Measurements from ENCODE around the gene ADAP2. TPM values are rescaled to one million over a fixed set of nuclear protein-coding genes. Genes with fewer than 3 reads are reported as not detected.
"Not testable (repeated sequence)": the region's sequence is repeated elsewhere in the genome, so short reads cannot be mapped to it uniquely, and the experiment has no call there.

The ADAP2 gene
- total RNA-seq, 1 donor from 2014 or later: 0.36 TPM

DNA sequence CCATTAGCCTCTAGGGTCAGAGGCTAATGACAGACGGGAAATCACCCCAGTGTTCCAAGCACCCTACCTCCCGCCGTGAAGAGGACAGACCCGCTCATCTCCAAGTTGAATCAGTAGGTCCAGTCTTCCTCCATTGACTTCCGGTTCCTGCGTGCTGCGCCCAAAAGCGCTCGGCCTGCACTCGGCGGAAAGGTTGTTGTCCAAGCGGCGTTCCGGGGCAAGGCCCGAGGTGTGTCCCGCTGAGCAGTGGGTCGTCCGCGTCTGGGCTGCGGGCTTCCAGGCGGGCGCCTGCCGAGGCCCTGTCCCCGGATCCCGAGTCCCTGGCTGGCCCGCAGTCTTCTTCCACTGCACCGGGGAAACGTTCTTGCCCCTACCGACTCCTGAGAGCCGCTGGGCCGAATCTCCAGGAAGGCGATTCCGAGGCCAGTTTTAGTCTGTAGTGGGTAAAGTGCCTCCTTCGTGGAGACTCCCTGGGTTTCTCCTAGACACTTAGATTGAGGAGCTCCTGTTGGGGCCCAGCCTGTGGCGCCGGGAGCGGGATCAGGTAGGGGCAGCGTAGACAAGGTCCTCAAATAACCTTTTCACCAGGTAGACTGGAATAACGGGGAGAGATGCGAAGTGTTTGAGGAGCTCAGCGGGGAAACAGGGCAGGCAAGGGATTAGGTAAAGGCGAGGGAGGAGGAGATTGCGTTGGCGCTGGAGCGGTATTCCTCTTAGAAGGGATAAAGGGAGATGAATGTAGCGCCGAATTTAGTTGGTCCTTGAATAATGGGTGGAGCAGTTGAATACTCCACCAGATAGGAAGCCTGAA lies 15.4 kb upstream of the ADAP2 start, which contains the start of gene TEFM:
TEFM (minus strand) TSS at position 138 of the 811 bp plus-strand sequence; CDS start at position 98, 40 bp downstream.
- peak; percentile 71 to 93 for DNase-seq (ENCODE audit: low spot score in 2 of 2, unreplicated experiment in 2 of 2)
- Mint-ChIP-seq H3K4me1 (peaks cover 11% of the 10 kb centered on the region), H3K4me3 (peak within 1 kb of the TSS; percentile 93), H3K27me3 (ENCODE audit: low read depth) (no peaks in the 10 kb centered on the region), H3K9me3 (no peaks in the 10 kb centered on the region), H3K36me3 (peaks cover 9% of the 10 kb centered on the region), H3K27ac (peak within 1 kb of the TSS; percentile 98)
- TF ChIP-seq, protein P1, sequence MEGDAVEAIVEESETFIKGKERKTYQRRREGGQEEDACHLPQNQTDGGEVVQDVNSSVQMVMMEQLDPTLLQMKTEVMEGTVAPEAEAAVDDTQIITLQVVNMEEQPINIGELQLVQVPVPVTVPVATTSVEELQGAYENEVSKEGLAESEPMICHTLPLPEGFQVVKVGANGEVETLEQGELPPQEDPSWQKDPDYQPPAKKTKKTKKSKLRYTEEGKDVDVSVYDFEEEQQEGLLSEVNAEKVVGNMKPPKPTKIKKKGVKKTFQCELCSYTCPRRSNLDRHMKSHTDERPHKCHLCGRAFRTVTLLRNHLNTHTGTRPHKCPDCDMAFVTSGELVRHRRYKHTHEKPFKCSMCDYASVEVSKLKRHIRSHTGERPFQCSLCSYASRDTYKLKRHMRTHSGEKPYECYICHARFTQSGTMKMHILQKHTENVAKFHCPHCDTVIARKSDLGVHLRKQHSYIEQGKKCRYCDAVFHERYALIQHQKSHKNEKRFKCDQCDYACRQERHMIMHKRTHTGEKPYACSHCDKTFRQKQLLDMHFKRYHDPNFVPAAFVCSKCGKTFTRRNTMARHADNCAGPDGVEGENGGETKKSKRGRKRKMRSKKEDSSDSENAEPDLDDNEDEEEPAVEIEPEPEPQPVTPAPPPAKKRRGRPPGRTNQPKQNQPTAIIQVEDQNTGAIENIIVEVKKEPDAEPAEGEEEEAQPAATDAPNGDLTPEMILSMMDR (IDR thresholded peaks at IDR 0.05; ENCODE audit: unreplicated experiment): no peak

DNA sequence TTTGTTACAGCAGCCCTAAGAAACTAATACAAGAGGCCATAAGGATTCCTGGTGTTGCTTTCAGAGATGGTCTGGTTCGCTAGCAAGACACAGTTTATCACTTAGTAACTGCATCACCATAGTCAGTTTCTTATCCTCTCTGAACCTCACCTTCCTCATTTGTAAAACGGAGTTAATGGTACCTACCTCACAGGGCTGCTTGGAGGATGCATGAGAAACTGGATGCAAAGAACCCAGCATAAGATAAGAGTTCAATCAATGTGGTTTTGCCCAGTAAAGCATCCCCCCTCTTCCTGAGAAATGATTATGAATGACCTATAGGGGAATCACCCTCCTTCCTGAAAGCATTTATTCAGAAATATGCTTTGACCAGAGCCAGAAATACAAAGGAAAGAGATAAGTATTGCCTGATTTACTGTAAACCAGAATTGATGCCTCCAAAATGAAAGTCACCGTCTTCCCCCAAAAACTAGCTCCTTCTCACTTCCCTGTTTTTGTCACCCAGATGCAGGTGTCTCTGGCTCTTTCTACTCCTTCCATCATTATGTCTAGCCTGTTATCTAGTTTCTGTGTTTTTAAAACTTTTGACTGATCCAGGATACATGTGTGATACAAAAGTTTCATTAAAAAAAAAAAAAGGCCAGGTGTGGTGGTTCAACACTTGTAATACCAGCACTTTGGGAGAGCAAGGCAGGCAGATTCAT lies 12.9 kb upstream of the ADAP2 start:
- Mint-ChIP-seq H3K4me3 (no peak overlapping the region), H3K36me3 (no peaks in the 10 kb centered on the region), H3K27ac (no peak overlapping the region), H3K4me1 (peaks cover 11% of the 10 kb centered on the region), H3K27me3 (ENCODE audit: low read depth) (no peaks in the 10 kb centered on the region), H3K9me3 (no peaks in the 10 kb centered on the region)
- DNase-seq (ENCODE audit: low spot score in 2 of 2, unreplicated experiment in 2 of 2): no peak
- TF ChIP-seq, protein P1 (IDR thresholded peaks at IDR 0.05; ENCODE audit: unreplicated experiment): no peak

DNA sequence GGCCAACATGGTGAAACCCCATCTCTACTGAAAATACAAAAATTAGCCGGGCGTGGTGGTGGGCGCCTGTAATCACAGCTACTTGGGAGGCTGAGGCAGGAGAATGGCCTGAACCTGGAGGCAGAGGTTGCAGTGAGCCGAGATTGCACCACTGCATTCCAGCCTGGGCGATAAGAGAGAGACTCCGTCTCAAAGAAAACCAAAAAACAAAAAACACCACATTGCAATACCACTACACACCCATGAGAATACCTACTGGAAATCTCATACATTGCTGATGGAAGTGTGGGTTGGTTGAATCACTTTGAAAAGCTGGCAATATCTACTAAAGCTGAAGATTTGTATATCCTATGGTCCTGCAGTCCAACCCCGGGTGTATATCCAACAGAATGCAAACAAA lies 11.6 kb upstream of the ADAP2 start:
- H3K27ac Mint-ChIP-seq; DNase-seq (ENCODE audit: low spot score in 2 of 2, unreplicated experiment in 2 of 2); H3K27me3 Mint-ChIP-seq (ENCODE audit: low read depth); H3K36me3 Mint-ChIP-seq; H3K9me3 Mint-ChIP-seq; H3K4me3 Mint-ChIP-seq: not testable (repeated sequence)
- H3K4me1 Mint-ChIP-seq: peaks cover 11% of the 10 kb centered on the region

DNA sequence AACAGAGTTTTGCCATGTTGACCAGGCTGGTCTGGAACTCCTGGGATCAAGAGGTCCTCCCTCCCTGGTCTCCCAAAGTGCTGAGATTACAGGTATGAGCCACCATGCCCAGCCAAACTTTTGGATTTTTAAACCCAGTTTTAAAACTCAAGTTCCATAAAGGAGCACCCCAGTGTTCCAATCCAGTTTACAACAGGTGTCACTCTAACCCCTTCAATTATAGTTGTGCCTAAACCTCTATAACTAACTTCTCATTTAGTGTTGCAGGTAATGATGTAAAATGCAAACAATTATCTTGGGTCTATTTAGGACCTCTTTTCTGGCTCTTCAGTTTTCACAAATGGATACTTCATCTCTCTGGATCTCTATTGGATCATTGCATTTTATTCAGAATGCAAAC lies 7.8 kb upstream of the ADAP2 start:
- H3K4me1 Mint-ChIP-seq: no peaks in the 10 kb centered on the region
- H3K9me3 Mint-ChIP-seq: no peaks in the 10 kb centered on the region

DNA sequence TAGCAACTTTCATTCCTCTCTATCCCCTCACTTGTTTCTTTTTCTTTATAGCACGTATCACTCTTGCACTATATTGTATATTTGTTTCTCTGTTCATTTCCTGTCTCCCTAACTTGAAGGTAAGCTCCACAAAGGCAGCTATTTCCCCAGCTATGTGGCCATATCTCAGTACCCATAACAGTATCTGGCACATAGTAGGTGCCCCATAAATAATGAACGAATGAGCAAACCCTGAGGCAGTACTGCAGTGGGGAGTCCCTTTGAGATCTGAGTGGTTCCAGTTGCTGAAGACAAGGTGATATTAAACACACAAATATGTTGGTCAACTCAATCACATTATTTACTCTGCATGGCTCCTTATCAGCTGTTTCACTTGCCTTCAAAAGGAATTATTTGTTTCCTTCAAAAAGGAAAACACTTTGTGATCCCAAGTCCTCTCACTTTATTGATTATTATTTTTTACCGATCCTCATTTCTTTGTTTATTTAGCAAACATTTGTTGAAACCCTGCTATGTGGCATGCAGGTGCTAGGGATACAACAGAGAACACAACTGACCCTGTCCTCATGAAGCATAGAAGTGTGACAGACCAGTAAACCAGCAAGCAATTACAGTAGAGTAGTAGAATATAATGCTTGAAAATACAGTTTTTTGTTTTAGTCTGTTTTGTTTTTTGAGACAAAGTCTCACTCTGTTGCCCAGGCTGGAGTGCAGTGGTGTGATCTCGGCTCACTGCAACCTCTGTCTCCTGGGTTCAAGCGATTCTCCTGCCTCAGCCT lies 5.7 kb upstream of the ADAP2 start:
- H3K27ac Mint-ChIP-seq: no peak overlapping the region

More for the DNA sequence above, 7.8 kb upstream of the ADAP2 start:
- Mint-ChIP-seq H3K36me3 (no peaks in the 10 kb centered on the region), H3K27me3 (ENCODE audit: low read depth) (peaks cover 30% of the 10 kb centered on the region), H3K27ac (no peak overlapping the region), H3K4me3 (no peak overlapping the region)
- TF ChIP-seq, protein P1 (IDR thresholded peaks at IDR 0.05; ENCODE audit: unreplicated experiment): no peak
- no peak for DNase-seq (ENCODE audit: low spot score in 2 of 2, unreplicated experiment in 2 of 2)

More for the DNA sequence above, 5.7 kb upstream of the ADAP2 start:
- Mint-ChIP-seq H3K9me3 (no peaks in the 10 kb centered on the region), H3K4me3 (no peak overlapping the region), H3K36me3 (no peaks in the 10 kb centered on the region), H3K27me3 (ENCODE audit: low read depth) (peaks cover 49% of the 10 kb centered on the region), H3K4me1 (no peaks in the 10 kb centered on the region)
- TF ChIP-seq, protein P1 (IDR thresholded peaks at IDR 0.05; ENCODE audit: unreplicated experiment): no peak
- DNase-seq (ENCODE audit: low spot score in 2 of 2, unreplicated experiment in 2 of 2): no peak

Measured in mesothelial cell of epicardium (in vitro differentiated cells).